K562 (cell line): Measurements from ENCODE around the gene PLEKHA7. TPM values are rescaled to one million over a fixed set of nuclear protein-coding genes. Genes with fewer than 3 reads are reported as not detected.

ENCODE experiments used
- HINFP ChIP-seq: fragments of 450-650 bp; conservative IDR thresholded peaks from 2 replicates; pipeline ENCODE4 v1.6.1; 2016; ENCODE audit warnings: missing genetic modification characterization, low read depth, mild to moderate bottlenecking, control low read depth, missing compliant biosample characterization
- NUFIP1 ChIP-seq: fragments of 450-650 bp; IDR thresholded peaks from 2 replicates; pipeline ENCODE4 v1.6.1; 2018; ENCODE audit not compliant: partially characterized antibody
- PHB2 ChIP-seq: fragments of 450-650 bp; IDR thresholded peaks from 2 replicates; pipeline ENCODE4 v1.6.1; 2017; ENCODE audit warnings: low read depth
- SMAD4 ChIP-seq: fragments of 250-450 bp; sonication (Bioruptor Pico); conservative IDR thresholded peaks from 2 replicates; pipeline ENCODE4 v1.8.0; 2021; ENCODE audit warnings: inconsistent platforms, mild to moderate bottlenecking, moderate library complexity
- YBX1 ChIP-seq: fragments of 450-650 bp; IDR thresholded peaks from 2 replicates; pipeline ENCODE4 v1.7.1; 2016; ENCODE audit warnings: mild to moderate bottlenecking
- ZC3H4 ChIP-seq: sonication (generic); formaldehyde crosslinking; IDR thresholded peaks from 2 replicates; pipeline ENCODE4 v1.9.0; 2021; ENCODE audit warnings: missing genetic modification reagents, borderline replicate concordance
- ZNF436 ChIP-seq: fragments of 250-450, 450-650 bp; sonication (Bioruptor Pico); formaldehyde crosslinking; IDR thresholded peaks from 2 replicates; pipeline ENCODE4 v1.7.0; 2020; ENCODE audit warnings: mild to moderate bottlenecking
- ZNF583 ChIP-seq: fragments of 250-450 bp; sonication (Bioruptor Pico); IDR thresholded peaks from 2 replicates; pipeline ENCODE4 v1.4.0; 2020
- polyA plus RNA-seq, 8 experiments: library from polyadenylated mRNA; depleted of rRNA in 4 of 8; stranded (reverse) in 5 of 8; unstranded in 3 of 8; fragments of >200 nt; fragmentation: Nextera tagmentation in 2 of 8; fragmentation: Illumina TruSeq in 1 of 8; extraction: Ambion mirVana in 2 of 8; extraction: Trizol in 1 of 8; gene quantifications; 2 replicates each; pipeline versions ENCODE4 v1.2.1 to v1.2.3, GENCODE V29; 2011 to 2014; ENCODE audit warnings: inconsistent platforms in 1 of 8, missing spikeins in 1 of 8
- total RNA-seq, 7 experiments: library from RNA; depleted of rRNA in 6 of 7; stranded (reverse); fragments of >200 nt in 6 of 7; fragmentation: Illumina TruSeq in 2 of 7; extraction: Trizol in 2 of 7; gene quantifications; 2 replicates each; pipeline versions ENCODE4 v1.2.1 to v1.2.3, GENCODE V29; 2011 to 2021; ENCODE audit warnings: low replicate concordance in 1 of 7
- TF ChIP-seq, protein P1 (sequence below), 2 experiments: IDR thresholded peaks; 2 replicates each; pipeline ENCODE4 v1.6.1; 2012; ENCODE audit warnings: improper control_type of control experiment in 2 of 2, low read depth in 2 of 2, low read length in 2 of 2, borderline replicate concordance in 1 of 2
- TF ChIP-seq, protein P2 (sequence below): fragments of 450-650 bp; IDR thresholded peaks from 2 replicates; pipeline ENCODE4 v1.6.1; 2016; ENCODE audit warnings: mild to moderate bottlenecking, moderate library complexity

The PLEKHA7 gene
- total and polyA plus RNA-seq, 9 of the 15 experiments (the other 6 are each of a cell fraction or from before 2014, with no cell fraction given) = 0.06 to 0.77 (median 0.20) TPM; not detected in 1

DNA sequence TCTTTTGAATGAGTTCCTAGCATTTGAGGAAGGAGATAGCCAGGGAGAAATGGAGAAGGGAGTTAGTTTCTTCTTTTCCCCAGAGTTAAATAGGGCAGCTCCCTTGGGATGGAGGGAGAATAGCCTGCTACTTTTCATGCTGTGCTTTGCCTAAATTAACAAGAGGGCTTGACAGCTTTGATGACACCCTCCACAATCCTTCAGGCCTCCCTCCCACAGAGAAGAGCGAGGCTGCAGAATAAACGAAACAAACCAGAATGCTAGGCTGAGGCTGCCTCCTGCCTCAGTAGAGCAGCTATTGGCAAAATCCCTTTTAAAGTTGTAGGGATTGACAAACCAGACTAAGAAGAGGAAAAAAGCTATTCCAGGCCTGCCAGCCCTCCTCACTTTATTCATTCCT, 181.2 kb downstream of the PLEKHA7 start (continued):
- TF ChIP-seq YBX1 = no peak
- TF ChIP-seq HINFP = no peak
- no peak for TF ChIP-seq ZNF436 (CRISPR knock-in tag)
- TF ChIP-seq, protein P1, sequence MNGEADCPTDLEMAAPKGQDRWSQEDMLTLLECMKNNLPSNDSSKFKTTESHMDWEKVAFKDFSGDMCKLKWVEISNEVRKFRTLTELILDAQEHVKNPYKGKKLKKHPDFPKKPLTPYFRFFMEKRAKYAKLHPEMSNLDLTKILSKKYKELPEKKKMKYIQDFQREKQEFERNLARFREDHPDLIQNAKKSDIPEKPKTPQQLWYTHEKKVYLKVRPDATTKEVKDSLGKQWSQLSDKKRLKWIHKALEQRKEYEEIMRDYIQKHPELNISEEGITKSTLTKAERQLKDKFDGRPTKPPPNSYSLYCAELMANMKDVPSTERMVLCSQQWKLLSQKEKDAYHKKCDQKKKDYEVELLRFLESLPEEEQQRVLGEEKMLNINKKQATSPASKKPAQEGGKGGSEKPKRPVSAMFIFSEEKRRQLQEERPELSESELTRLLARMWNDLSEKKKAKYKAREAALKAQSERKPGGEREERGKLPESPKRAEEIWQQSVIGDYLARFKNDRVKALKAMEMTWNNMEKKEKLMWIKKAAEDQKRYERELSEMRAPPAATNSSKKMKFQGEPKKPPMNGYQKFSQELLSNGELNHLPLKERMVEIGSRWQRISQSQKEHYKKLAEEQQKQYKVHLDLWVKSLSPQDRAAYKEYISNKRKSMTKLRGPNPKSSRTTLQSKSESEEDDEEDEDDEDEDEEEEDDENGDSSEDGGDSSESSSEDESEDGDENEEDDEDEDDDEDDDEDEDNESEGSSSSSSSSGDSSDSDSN (IDR thresholded peaks at IDR 0.05; ENCODE audit: borderline replicate concordance in 1 of 2, low read depth in 2 of 2, low read length in 2 of 2) = no peak
- no peak for TF ChIP-seq ZNF583 (CRISPR knock-in tag)
- TF ChIP-seq NUFIP1 = no peak
- TF ChIP-seq ZC3H4 (CRISPR knock-in tag) = no peak
- TF ChIP-seq, protein P2, sequence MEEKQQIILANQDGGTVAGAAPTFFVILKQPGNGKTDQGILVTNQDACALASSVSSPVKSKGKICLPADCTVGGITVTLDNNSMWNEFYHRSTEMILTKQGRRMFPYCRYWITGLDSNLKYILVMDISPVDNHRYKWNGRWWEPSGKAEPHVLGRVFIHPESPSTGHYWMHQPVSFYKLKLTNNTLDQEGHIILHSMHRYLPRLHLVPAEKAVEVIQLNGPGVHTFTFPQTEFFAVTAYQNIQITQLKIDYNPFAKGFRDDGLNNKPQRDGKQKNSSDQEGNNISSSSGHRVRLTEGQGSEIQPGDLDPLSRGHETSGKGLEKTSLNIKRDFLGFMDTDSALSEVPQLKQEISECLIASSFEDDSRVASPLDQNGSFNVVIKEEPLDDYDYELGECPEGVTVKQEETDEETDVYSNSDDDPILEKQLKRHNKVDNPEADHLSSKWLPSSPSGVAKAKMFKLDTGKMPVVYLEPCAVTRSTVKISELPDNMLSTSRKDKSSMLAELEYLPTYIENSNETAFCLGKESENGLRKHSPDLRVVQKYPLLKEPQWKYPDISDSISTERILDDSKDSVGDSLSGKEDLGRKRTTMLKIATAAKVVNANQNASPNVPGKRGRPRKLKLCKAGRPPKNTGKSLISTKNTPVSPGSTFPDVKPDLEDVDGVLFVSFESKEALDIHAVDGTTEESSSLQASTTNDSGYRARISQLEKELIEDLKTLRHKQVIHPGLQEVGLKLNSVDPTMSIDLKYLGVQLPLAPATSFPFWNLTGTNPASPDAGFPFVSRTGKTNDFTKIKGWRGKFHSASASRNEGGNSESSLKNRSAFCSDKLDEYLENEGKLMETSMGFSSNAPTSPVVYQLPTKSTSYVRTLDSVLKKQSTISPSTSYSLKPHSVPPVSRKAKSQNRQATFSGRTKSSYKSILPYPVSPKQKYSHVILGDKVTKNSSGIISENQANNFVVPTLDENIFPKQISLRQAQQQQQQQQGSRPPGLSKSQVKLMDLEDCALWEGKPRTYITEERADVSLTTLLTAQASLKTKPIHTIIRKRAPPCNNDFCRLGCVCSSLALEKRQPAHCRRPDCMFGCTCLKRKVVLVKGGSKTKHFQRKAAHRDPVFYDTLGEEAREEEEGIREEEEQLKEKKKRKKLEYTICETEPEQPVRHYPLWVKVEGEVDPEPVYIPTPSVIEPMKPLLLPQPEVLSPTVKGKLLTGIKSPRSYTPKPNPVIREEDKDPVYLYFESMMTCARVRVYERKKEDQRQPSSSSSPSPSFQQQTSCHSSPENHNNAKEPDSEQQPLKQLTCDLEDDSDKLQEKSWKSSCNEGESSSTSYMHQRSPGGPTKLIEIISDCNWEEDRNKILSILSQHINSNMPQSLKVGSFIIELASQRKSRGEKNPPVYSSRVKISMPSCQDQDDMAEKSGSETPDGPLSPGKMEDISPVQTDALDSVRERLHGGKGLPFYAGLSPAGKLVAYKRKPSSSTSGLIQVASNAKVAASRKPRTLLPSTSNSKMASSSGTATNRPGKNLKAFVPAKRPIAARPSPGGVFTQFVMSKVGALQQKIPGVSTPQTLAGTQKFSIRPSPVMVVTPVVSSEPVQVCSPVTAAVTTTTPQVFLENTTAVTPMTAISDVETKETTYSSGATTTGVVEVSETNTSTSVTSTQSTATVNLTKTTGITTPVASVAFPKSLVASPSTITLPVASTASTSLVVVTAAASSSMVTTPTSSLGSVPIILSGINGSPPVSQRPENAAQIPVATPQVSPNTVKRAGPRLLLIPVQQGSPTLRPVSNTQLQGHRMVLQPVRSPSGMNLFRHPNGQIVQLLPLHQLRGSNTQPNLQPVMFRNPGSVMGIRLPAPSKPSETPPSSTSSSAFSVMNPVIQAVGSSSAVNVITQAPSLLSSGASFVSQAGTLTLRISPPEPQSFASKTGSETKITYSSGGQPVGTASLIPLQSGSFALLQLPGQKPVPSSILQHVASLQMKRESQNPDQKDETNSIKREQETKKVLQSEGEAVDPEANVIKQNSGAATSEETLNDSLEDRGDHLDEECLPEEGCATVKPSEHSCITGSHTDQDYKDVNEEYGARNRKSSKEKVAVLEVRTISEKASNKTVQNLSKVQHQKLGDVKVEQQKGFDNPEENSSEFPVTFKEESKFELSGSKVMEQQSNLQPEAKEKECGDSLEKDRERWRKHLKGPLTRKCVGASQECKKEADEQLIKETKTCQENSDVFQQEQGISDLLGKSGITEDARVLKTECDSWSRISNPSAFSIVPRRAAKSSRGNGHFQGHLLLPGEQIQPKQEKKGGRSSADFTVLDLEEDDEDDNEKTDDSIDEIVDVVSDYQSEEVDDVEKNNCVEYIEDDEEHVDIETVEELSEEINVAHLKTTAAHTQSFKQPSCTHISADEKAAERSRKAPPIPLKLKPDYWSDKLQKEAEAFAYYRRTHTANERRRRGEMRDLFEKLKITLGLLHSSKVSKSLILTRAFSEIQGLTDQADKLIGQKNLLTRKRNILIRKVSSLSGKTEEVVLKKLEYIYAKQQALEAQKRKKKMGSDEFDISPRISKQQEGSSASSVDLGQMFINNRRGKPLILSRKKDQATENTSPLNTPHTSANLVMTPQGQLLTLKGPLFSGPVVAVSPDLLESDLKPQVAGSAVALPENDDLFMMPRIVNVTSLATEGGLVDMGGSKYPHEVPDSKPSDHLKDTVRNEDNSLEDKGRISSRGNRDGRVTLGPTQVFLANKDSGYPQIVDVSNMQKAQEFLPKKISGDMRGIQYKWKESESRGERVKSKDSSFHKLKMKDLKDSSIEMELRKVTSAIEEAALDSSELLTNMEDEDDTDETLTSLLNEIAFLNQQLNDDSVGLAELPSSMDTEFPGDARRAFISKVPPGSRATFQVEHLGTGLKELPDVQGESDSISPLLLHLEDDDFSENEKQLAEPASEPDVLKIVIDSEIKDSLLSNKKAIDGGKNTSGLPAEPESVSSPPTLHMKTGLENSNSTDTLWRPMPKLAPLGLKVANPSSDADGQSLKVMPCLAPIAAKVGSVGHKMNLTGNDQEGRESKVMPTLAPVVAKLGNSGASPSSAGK = no peak
- TF ChIP-seq SMAD4 (CRISPR knock-in tag) = no peak
- TF ChIP-seq PHB2 = no peak
